Sigmoid colon (tissue), 7 donors: ENCODE data around the gene ABI1. TPM values are rescaled to one million over a fixed set of nuclear protein-coding genes. Genes with fewer than 3 reads are reported as not detected.

ENCODE experiments used
- DNase-seq: peaks from one replicate; pipeline ENCODE4 v3.0.0-alpha.2; 2019
- H3K27ac ChIP-seq, 4 donors: fragments of 200-600 bp; sonication (generic); one replicate each; pipeline ENCODE4 v1.5.1; 2016 to 2019; ENCODE audit warnings: mild to moderate bottlenecking in 1 of 4
- H3K27me3 ChIP-seq, 3 donors: fragments of 200-600 bp; sonication (generic); one replicate each; pipeline ENCODE4 v1.5.1; 2019; ENCODE audit warnings: mild to moderate bottlenecking in 1 of 3
- H3K36me3 ChIP-seq, 4 donors: fragments of 200-600 bp; sonication (generic); one replicate each; pipeline ENCODE4 v1.5.1; 2016 to 2019
- H3K4me1 ChIP-seq, 4 donors: fragments of 200-600 bp; sonication (generic); one replicate each; pipeline ENCODE4 v1.5.1; 2017 to 2019
- H3K4me3 ChIP-seq, 4 donors: fragments of 200-600 bp; sonication (generic); one replicate each; pipeline ENCODE4 v1.5.1; 2017 to 2019; ENCODE audit warnings: mild to moderate bottlenecking in 2 of 4, moderate library complexity in 1 of 4
- H3K9me3 ChIP-seq, 4 donors: fragments of 200-600 bp in 3 of 4; sonication (generic) in 3 of 4; one replicate each; pipeline versions ENCODE4 v1.5.1 to v1.6.1; 2013 to 2019
- CTCF ChIP-seq, 4 experiments: fragments of 450-650 bp in 3 of 4; fragments of 200-600 bp in 1 of 4; IDR thresholded peaks; one replicate each; pipeline ENCODE4 v1.5.1; 2016 to 2019; ENCODE audit warnings: antibody characterized with exemption in 4 of 4, mild to moderate bottlenecking in 3 of 4, moderate library complexity in 2 of 4
- EP300 ChIP-seq, 4 donors: sonication (generic); formaldehyde crosslinking; IDR thresholded peaks; one replicate each; pipeline ENCODE4 v1.6.1; 2017; ENCODE audit warnings: antibody characterized with exemption in 4 of 4
- POLR2A ChIP-seq, 2 donors: fragments of 450-650 bp; IDR thresholded peaks; one replicate each; pipeline ENCODE4 v1.6.1; 2016; ENCODE audit warnings: antibody characterized with exemption in 2 of 2, mild to moderate bottlenecking in 2 of 2, moderate library complexity in 2 of 2
- POLR2AphosphoS5 ChIP-seq, 4 donors: sonication (generic); formaldehyde crosslinking; IDR thresholded peaks; one replicate each; pipeline ENCODE4 v1.6.1; 2017; ENCODE audit warnings: antibody characterized with exemption in 4 of 4
- WGBS, 2 donors: extraction: QIAGEN DNeasy Blood & Tissue Kit; methylation state at CpG; one replicate each; pipeline ENCODE4 v1.1.7; 2013; 5-methylcytosine and 5-hydroxymethylcytosine counted together
- intact Hi-C: fragments of 100-400 bp; cut with DNase I; formaldehyde crosslinking; loops from one replicate; pipeline ENCODE4 v1.15.1; 2023
- polyA plus RNA-seq, 3 donors: library from polyadenylated mRNA; stranded (reverse); fragments of 200-250 nt; gene quantifications; one replicate each; pipeline ENCODE4 v1.2.3, GENCODE V29; 2013
- total RNA-seq, 4 donors: library from RNA; depleted of rRNA; stranded (reverse); fragments of >200 nt; gene quantifications; one replicate each; pipeline ENCODE4 v1.1.0, GENCODE V29; 2016
- donor health status: healthy with polysubstance abuse.
- donor health status: Bipolar disorder and iron deficiency.
- donor health status: healthy.

ABI1 gene
- total and polyA plus RNA-seq, 7 donors: 30.4 to 49.0 (median 44.4) TPM

GRCh38 chr10:26832960-26833359, 27.8 kb downstream of the ABI1 start:
- H3K4me1 ChIP-seq: no peaks in the 10 kb centered on the region
- no peak overlapping the region for H3K4me3 ChIP-seq
- TF ChIP-seq POLR2A (IDR thresholded peaks at IDR 0.05) (no peak), CTCF (IDR thresholded peaks at IDR 0.05) (no peak), POLR2AphosphoS5 (IDR thresholded peaks at IDR 0.05) (no peak), EP300 (IDR thresholded peaks at IDR 0.05) (no peak)
- 90 to 92% methylated on average over 2 of the region's 2 CpGs for WGBS, 2 donors
- H3K27me3 ChIP-seq: no peaks in the 10 kb centered on the region
- no peaks in the 10 kb centered on the region for H3K36me3 ChIP-seq
- H3K27ac ChIP-seq: no peak overlapping the region
- intact Hi-C loops: no loop called here
- no peaks in the 10 kb centered on the region for H3K9me3 ChIP-seq
- no peak for DNase-seq

GRCh38 chr10:26831936-26832335, 28.8 kb downstream of the ABI1 start:
- Histone ChIP-seq H3K27me3 (no peaks in the 10 kb centered on the region), H3K4me1 (no peaks in the 10 kb centered on the region), H3K27ac (no peak overlapping the region), H3K9me3 (no peaks in the 10 kb centered on the region), H3K36me3 (no peaks in the 10 kb centered on the region), H3K4me3 (no peak overlapping the region)
- no peak for TF ChIP-seq CTCF (IDR thresholded peaks at IDR 0.05)
- TF ChIP-seq EP300 (IDR thresholded peaks at IDR 0.05): no peak
- no peak for TF ChIP-seq POLR2A (IDR thresholded peaks at IDR 0.05)
- no peak for TF ChIP-seq POLR2AphosphoS5 (IDR thresholded peaks at IDR 0.05)
- DNase-seq: no peak
- 81 to 84% methylated on average over 6 of the region's 6 CpGs for WGBS, 2 donors
- intact Hi-C loops: no loop called here

GRCh38 chr10:26829810-26830515, 30.8 kb downstream of the ABI1 start:
- Histone ChIP-seq H3K27me3 (no peaks in the 10 kb centered on the region), H3K27ac (no peak overlapping the region), H3K4me3 (no peak overlapping the region), H3K36me3 (no peaks in the 10 kb centered on the region), H3K4me1 (peaks cover 0 to 3% (median 1%) of the 10 kb centered on the region in 4 donors), H3K9me3 (no peaks in the 10 kb centered on the region)
- no peak for DNase-seq
- TF ChIP-seq CTCF (IDR thresholded peaks at IDR 0.05) (no peak), POLR2A (IDR thresholded peaks at IDR 0.05) (no peak), POLR2AphosphoS5 (IDR thresholded peaks at IDR 0.05) (no peak), EP300 (IDR thresholded peaks at IDR 0.05) (no peak)
- intact Hi-C loops: no loop called here
- WGBS, 2 donors: 78 to 93% methylated on average over 5 of the region's 5 CpGs

- intact Hi-C loops: no loop called here
- WGBS, 2 donors: 95 to 97% methylated on average over 1 of the region's 1 CpG
- Histone ChIP-seq H3K27me3 (no peaks in the 10 kb centered on the region), H3K27ac (no peak overlapping the region), H3K9me3 (no peaks in the 10 kb centered on the region), H3K4me3 (no peak overlapping the region), H3K36me3 (peaks cover 0 to 6% (median 0%) of the 10 kb centered on the region in 4 donors), H3K4me1 (peaks cover 0 to 22% (median 6%) of the 10 kb centered on the region in 4 donors)
- TF ChIP-seq POLR2A (IDR thresholded peaks at IDR 0.05) (no peak), POLR2AphosphoS5 (IDR thresholded peaks at IDR 0.05) (no peak), CTCF (IDR thresholded peaks at IDR 0.05) (no peak), EP300 (IDR thresholded peaks at IDR 0.05) (no peak)
- DNase-seq: no peak
Observed at GRCh38 chr10:26824015-26824690, 36.6 kb downstream of the ABI1 start.
